Upper lobe of right lung (tissue), 1 donor: ENCODE measurements around the gene TSPAN14. TPM values are rescaled to one million over a fixed set of nuclear protein-coding genes. Genes with fewer than 3 reads are reported as not detected.

Experiments used
- ATAC-seq: fragments of 200-7000 bp; cut with Tn5 transposase; one replicate; pipeline ENCODE4 v1.9.1; 2020; ENCODE audit warnings: mild to moderate bottlenecking, moderate library complexity
- DNase-seq: peaks from one replicate; pipeline ENCODE4 v3.0.0-alpha.2; 2020
- H3K27ac ChIP-seq: fragments of 200-600 bp; one replicate; pipeline ENCODE4 v1.8.0; 2022
- H3K27me3 ChIP-seq: fragments of 200-600 bp; one replicate; pipeline ENCODE4 v1.8.0; 2022; ENCODE audit warnings: mild to moderate bottlenecking
- H3K36me3 ChIP-seq: fragments of 200-600 bp; one replicate; pipeline ENCODE4 v1.8.0; 2022
- H3K4me1 ChIP-seq: fragments of 200-600 bp; one replicate; pipeline ENCODE4 v1.8.0; 2022
- H3K4me3 ChIP-seq: fragments of 200-600 bp; one replicate; pipeline ENCODE4 v1.8.0; 2022; ENCODE audit warnings: mild to moderate bottlenecking
- H3K9me3 ChIP-seq: fragments of 200-600 bp; one replicate; pipeline ENCODE4 v1.8.0; 2022
- intact Hi-C: fragments of 100-400 bp; cut with DNase I; formaldehyde crosslinking; loops from one replicate; pipeline ENCODE4 v1.11.0; 2022
- long read RNA-seq: library from polyadenylated mRNA; unstranded; transcript quantifications from one replicate; pipeline ENCODE4 v2.0.0, GENCODE V29; 2021
- total RNA-seq: library from RNA; stranded (reverse); fragmentation: NEBNext Ultra II Directional; extraction: Animal tissue kit (Norgen Biotek cat#: 25700); gene quantifications from one replicate; pipeline ENCODE4 v1.2.1, GENCODE V29; 2021
- TF ChIP-seq, protein P1 (sequence below): fragments of 200-600 bp; IDR thresholded peaks from one replicate; pipeline ENCODE4 v1.8.0; 2022; ENCODE audit warnings: antibody characterized with exemption
- donor health status: DM: no; HTN: yes; CAD: no; lungs with severe emphysema.

The TSPAN14 gene, protein sequence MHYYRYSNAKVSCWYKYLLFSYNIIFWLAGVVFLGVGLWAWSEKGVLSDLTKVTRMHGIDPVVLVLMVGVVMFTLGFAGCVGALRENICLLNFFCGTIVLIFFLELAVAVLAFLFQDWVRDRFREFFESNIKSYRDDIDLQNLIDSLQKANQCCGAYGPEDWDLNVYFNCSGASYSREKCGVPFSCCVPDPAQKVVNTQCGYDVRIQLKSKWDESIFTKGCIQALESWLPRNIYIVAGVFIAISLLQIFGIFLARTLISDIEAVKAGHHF
- total RNA-seq = 157 TPM
- long read RNA-seq, full-length matches to known transcripts = 48 of 178 reads
- long read RNA-seq, partial matches to known transcripts = 15 of 178 reads
- long read RNA-seq, other reads (novel, unspliced or antisense) = 115 of 178 reads

DNA sequence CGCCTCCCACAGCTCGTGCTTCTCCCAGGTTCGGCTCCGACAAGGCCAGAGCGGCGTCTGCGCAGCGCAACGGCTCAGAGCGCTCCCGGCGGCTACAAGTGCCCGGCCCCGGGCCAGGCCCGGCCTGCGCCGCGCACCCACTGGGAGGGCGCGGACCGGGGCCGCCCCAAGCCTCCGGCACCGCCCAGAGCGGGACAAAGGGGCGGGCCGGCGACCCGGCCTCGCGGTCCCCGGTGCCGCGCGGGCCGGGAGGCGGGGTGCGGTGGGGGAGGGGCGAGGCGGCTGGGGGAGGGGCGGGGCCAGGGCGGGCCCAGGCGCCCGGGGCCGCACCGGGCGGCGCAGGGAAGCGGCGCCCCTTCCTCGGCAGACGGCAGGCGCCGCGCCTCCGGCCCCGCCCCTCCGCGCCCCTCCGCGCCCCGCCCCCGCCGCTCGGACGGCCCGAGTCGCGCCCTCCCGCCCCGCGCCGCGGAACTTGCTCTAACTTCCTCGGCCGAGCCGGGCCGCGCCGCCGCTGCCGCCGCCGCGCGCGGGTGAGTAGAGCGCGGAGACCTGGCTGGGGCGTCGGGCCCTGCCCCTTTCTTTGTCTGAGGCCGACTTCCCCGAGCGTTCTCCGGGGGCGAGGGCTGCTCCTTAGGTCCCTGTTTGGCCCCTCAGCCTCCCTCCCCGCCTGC is at the start of gene TSPAN14:
Gene TSPAN14 (plus strand): TSS at position 469 of the 671 bp plus-strand sequence. CDS start 34,924 bp downstream, outside the sequence.
- TF ChIP-seq, protein P1, sequence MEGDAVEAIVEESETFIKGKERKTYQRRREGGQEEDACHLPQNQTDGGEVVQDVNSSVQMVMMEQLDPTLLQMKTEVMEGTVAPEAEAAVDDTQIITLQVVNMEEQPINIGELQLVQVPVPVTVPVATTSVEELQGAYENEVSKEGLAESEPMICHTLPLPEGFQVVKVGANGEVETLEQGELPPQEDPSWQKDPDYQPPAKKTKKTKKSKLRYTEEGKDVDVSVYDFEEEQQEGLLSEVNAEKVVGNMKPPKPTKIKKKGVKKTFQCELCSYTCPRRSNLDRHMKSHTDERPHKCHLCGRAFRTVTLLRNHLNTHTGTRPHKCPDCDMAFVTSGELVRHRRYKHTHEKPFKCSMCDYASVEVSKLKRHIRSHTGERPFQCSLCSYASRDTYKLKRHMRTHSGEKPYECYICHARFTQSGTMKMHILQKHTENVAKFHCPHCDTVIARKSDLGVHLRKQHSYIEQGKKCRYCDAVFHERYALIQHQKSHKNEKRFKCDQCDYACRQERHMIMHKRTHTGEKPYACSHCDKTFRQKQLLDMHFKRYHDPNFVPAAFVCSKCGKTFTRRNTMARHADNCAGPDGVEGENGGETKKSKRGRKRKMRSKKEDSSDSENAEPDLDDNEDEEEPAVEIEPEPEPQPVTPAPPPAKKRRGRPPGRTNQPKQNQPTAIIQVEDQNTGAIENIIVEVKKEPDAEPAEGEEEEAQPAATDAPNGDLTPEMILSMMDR = no peak
- ATAC-seq = peak; percentile 86
- Histone ChIP-seq H3K4me3 (peak within 1 kb of the TSS; percentile 91), H3K27ac (peak within 1 kb of the TSS; percentile 98), H3K9me3 (no peaks in the 10 kb centered on the region), H3K27me3 (no peaks in the 10 kb centered on the region), H3K4me1 (peaks cover 41% of the 10 kb centered on the region), H3K36me3 (no peaks in the 10 kb centered on the region)
- peak; percentile 95 for DNase-seq
- intact Hi-C loops = no loop called here

DNA sequence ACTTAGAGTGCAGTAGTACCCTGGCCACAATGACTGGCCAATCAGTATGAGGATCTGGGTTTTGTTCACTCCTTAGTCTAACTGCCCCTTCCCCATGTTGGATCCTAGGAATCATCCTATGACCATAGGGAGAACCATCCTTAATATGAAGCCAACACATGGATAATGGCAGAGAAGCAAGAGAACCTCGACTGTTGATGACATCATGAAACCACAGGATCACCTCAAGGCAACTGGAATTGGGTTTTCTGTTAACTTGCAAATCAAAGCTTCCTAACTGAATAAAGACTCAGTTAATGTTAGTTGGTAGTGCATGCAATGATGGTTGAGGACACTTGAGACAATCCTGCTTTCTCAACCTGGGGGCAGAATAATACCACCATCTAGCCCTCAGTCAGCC is 49.1 kb upstream of the TSPAN14 start:
- TF ChIP-seq, protein P1 = no peak
- no peak overlapping the region for H3K4me3 ChIP-seq
- intact Hi-C loops = no loop called here
- DNase-seq (no peak), ATAC-seq (no peak)
- H3K9me3 ChIP-seq = no peaks in the 10 kb centered on the region
- no peak overlapping the region for H3K27ac ChIP-seq
- no peaks in the 10 kb centered on the region for H3K36me3 ChIP-seq
- H3K27me3 ChIP-seq = no peaks in the 10 kb centered on the region
- peaks cover 16% of the 10 kb centered on the region for H3K4me1 ChIP-seq

DNA sequence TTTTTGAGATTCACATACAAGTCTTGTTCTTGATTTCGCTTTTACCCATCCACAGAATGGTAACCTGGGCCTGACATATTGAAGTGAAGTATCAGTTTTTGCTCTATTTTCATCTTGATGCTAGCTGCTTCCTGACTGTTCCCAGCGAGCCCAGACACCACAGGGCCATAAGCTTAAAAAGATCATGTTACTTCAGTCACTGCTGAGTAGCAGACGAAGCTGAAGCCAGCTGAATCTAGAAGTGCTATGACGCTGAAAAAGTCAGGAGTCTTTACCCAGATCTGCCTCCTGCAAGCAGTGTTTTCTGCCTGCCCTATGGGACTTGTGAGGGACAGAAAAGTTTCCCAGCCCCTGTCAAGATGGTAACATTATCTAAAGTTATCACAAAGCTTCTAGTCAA is 48.5 kb upstream of the TSPAN14 start:
- H3K4me3 ChIP-seq = no peak overlapping the region
- no peaks in the 10 kb centered on the region for H3K36me3 ChIP-seq
- H3K9me3 ChIP-seq = no peaks in the 10 kb centered on the region
- TF ChIP-seq, protein P1 = no peak
- ATAC-seq (no peak), DNase-seq (no peak)
- intact Hi-C loops = no loop called here
- H3K4me1 ChIP-seq = peaks cover 22% of the 10 kb centered on the region
- H3K27ac ChIP-seq = no peak overlapping the region
- H3K27me3 ChIP-seq = no peaks in the 10 kb centered on the region

DNA sequence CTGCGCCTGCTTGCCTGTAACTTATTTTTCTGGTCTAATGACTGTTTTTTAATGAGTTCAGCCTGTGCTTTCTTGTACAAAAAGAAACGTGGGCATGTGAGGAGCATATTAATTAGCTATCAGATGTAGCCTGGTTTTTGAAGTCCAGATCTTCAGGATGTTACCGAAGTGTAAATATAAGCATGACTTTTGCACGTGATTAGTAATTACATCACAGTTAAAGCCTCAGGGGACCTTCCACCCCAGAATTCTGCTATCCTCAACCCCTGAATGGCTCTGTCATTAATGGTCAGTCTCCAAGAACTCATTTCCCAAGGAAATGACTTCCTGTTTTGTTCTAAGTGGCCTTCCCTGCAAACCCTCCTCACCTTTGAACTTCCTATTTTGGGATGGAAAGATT is 47.9 kb upstream of the TSPAN14 start:
- no peaks in the 10 kb centered on the region for H3K9me3 ChIP-seq
- H3K4me3 ChIP-seq = no peak overlapping the region
- H3K4me1 ChIP-seq = peaks cover 24% of the 10 kb centered on the region
- H3K27me3 ChIP-seq = no peaks in the 10 kb centered on the region
- no peak overlapping the region for H3K27ac ChIP-seq
- no peak for DNase-seq
- TF ChIP-seq, protein P1 = no peak
- intact Hi-C loops = no loop called here
- no peaks in the 10 kb centered on the region for H3K36me3 ChIP-seq
- ATAC-seq = no peak

DNA sequence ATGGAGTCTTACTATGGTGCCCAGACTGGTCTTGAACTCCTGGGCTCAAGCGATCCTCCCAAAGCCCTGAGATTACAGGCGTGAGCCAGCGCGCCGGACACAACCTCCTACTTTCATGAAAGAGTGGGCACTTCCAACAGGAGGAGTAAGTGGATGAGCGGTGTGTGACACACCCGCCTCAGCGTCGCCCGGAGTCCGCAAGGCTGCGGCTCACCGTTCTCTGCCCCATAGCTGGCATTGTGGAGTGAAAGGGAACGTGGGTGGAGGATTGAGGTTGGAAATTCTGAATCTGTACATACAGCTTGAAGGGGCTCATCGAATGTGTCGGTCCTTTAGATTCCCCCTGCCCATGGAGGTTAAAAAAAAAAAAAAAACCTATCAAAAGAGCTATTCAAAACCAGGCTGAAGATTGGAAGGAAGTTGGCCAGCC is 46.3 kb upstream of the TSPAN14 start:
- no peaks in the 10 kb centered on the region for H3K9me3 ChIP-seq
- TF ChIP-seq, protein P1 = no peak
- H3K4me3 ChIP-seq = peak overlapping the region; percentile 74
- ATAC-seq = peak; percentile 68
- no peaks in the 10 kb centered on the region for H3K36me3 ChIP-seq
- H3K4me1 ChIP-seq = peaks cover 24% of the 10 kb centered on the region
- H3K27me3 ChIP-seq = no peaks in the 10 kb centered on the region
- intact Hi-C loops = no loop called here
- peak overlapping the region; percentile 47 for H3K27ac ChIP-seq
- DNase-seq = peak; percentile 79
